HG03439 (cell line): ENCODE measurements around the gene PCDHGA2.
"Not testable (repeated sequence)": the region's sequence is repeated elsewhere in the genome, so short reads cannot be mapped to it uniquely, and the experiment has no call there.

Source experiments
- ATAC-seq: cut with Tn5 transposase; IDR thresholded peaks from one replicate; pipeline ENCODE4 v1.9.1; 2021; ENCODE audit warnings: mild to moderate bottlenecking, moderate library complexity; ENCODE audit not compliant: unreplicated experiment

PCDHGA2 gene

DNA sequence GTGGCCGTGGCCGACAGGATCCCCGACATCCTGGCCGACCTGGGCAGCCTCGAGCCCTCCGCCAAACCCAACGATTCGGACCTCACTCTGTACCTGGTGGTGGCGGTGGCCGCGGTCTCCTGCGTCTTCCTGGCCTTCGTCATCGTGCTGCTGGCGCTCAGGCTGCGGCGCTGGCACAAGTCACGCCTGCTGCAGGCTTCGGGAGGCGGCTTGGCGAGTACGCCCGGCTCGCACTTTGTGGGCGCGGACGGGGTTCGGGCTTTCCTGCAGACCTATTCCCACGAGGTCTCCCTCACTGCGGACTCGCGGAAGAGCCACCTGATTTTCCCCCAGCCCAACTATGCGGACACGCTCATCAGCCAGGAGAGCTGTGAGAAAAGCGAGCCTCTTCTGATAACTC is 7.5 kb downstream of the PCDHGA2 start:
- ATAC-seq, result not testable (repeated sequence)

DNA sequence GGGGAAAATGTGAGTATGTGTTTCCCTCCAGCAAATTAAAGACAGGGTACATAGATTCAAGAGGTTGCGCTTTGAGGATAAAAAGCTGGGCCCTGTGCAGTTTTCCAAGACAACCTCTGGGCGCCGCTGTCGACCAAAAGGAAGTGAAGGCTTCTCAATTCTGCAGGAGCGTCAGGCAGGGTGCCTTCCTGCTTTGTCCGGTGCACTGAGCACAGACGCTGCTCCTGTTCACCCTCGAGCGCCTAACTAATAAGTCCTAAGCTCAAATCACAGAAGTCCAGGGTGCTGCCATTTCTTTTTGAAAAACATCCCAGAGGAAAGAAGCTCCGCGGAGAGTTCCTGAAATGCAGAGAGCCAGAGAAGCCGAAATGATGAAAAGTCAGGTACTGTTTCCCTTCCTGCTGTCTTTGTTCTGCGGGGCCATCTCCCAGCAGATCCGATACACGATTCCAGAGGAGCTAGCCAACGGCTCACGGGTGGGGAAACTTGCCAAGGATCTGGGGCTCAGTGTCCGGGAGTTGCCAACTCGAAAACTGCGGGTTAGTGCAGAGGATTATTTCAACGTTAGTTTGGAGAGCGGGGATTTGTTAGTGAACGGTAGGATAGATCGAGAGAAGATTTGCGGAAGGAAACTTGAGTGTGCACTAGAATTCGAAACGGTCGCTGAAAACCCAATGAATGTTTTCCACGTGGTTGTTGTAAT is 11.5 kb downstream of the PCDHGA2 start, which contains the start of gene PCDHGB1:
Gene PCDHGB1 (plus strand): TSS at position 183 of the 703 bp plus-strand sequence. CDS start 162 bp downstream, at position 345.
- no peak for ATAC-seq

DNA sequence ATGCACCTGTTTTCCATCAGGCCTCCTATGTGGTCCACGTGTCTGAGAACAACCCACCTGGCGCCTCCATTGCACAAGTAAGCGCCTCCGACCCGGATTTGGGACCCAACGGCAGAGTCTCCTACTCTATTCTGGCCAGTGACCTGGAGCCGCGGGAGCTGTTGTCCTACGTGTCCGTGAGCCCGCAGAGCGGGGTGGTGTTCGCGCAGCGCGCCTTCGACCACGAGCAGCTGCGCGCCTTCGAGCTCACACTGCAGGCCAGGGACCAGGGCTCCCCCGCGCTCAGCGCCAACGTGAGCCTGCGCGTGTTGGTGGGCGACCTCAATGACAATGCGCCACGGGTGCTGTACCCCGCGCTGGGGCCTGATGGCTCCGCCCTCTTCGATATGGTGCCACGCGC is 13.0 kb downstream of the PCDHGA2 start:
- ATAC-seq, result no peak

DNA sequence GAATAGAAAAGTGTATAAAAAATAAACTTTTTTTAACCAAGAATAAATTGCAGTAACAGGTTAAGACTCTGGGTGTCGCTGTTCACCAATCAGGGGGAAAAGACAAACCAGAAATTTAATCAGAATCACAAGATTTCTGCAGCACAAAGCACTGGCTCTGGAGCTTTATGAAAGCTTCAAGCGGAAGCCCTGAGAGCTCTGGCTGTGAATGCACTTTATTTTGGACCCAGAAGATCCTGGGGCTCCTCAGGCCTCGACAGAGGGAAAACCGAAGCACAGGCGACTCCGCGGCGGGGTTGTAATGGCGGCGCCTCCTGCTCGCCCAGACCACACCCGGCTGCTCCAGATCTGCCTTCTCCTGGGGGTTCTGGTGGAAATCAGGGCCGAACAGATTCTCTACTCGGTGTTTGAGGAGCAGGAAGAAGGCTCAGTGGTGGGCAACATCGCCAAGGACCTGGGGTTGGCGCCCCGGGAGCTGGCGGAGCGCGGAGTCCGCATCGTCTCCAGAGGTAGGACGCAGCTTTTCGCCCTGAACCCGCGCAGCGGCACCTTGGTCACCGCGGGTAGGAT is 16.4 kb downstream of the PCDHGA2 start, which contains the start of gene PCDHGA4:
Gene PCDHGA4 (plus strand): TSS at position 122 of the 570 bp plus-strand sequence. CDS start 87 bp downstream, at position 209.
- no peak for ATAC-seq

- no peak for ATAC-seq
Observed at GRCh38 chr5:141355641-141356040, 17.1 kb downstream of the PCDHGA2 start.

DNA sequence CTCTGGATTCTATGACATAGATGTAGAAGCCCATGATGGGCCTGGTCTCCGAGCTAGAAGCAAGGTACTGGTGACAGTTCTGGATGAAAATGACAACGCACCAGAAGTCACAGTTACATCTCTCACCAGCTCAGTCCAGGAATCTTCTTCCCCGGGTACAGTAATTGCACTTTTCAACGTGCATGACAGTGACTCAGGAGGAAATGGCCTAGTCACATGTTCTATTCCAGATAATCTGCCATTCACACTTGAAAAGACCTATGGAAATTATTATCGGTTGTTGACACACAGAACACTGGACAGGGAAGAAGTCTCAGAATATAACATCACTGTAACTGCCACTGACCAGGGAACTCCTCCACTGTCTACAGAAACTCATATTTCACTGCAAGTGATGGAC is 17.6 kb downstream of the PCDHGA2 start:
- no peak for ATAC-seq

DNA sequence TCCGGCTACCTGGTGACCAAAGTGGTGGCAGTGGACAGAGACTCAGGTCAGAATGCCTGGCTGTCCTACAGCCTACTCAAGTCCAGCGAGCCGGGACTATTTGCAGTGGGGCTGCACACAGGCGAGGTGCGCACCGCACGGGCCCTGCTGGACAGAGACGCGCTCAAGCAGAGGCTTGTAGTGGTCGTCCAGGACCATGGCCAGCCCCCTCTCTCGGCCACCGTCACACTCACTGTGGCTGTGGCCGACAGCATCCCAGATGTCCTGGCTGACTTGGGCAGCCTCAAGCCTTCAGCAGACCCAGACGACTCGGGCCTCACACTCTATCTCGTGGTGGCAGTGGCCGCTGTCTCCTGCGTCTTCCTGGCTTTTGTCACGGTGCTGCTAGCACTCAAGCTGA is 18.4 kb downstream of the PCDHGA2 start:
- ATAC-seq, result no peak

DNA sequence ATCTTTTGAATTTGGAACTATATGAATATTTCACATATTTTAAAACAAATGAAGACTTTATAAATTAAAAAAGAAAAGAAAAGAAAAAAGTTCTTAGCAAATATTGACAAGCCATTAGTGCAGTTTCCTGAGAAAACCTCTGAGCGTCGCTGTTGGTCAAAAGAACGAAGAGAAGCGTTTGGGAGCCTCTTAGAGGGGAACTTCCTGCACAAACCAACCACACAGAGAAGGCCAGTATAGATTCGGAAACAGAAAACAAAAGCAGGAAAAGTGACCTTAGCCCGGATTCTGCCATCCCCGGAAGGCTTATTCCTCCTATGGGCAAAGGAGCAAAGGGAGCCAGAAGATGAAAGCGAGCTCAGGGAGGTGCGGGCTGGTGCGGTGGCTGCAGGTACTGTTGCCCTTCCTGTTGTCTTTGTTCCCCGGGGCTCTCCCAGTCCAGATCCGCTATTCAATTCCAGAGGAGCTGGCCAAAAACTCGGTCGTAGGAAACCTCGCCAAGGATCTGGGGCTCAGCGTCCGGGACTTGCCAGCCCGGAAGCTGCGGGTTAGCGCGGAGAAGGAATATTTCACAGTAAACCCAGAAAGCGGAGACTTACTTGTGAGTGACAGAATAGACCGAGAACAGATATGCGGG is 21.3 kb downstream of the PCDHGA2 start, which contains the start of gene PCDHGB2:
Gene PCDHGB2 (plus strand): TSS at position 205 of the 637 bp plus-strand sequence. CDS start 142 bp downstream, at position 347.
- no peak for ATAC-seq

- ATAC-seq, result no peak
Observed at GRCh38 chr5:141360685-141361084, 22.1 kb downstream of the PCDHGA2 start.

DNA sequence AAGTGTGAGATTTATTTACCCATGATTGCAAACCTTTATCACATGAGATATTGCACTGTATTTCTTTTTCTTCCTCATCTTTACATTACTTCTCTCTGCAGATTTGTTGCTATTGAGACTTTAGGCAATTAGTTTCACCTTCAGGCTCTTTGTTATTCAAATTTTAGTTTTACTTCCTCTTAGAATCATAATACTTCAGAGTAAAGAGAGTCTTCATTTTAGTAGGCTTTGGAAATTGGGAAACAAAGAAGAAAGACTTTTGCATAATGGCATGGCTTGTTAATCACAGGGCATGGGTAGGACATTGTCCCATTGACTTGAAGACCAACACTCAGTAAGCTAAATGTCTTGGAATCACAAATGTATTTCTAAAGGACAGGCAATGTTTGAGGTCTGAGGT is 24.2 kb downstream of the PCDHGA2 start:
- ATAC-seq, result no peak

DNA sequence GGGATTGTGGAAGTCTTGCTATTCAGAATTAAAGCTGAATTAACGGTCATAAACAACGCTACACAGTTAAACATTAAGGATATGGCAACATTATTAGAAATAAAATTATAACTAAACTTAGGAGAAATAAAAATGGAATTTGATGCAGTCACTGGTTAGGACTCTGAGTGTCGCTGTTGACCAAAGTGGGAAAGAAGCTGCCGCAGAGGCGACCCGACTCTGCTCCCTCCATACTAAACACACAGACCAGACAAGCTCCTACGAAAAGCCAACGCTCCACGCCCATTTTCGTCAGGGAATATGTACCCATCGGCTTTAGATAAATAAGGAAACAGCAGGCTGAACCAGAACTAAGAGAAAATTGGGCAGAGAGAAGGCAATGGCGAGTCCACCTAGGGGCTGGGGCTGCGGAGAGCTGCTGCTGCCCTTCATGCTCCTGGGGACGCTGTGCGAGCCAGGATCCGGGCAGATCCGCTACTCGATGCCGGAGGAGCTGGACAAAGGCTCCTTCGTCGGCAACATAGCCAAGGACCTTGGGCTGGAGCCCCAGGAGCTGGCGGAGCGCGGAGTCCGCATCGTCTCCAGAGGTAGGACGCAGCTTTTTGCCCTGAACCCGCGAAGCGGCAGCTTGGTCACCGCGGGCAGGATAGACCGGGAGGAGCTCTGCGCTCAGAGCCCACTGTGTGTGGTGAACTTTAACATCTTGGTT is 25.5 kb downstream of the PCDHGA2 start, which contains the start of gene PCDHGA5:
Gene PCDHGA5 (plus strand): TSS at position 211 of the 709 bp plus-strand sequence. CDS start 169 bp downstream, at position 380.
- no peak for ATAC-seq

- ATAC-seq, result no peak
Observed at GRCh38 chr5:141366016-141366896, 27.7 kb downstream of the PCDHGA2 start.

- peak; percentile 88 for ATAC-seq
Observed at GRCh38 chr5:141369994-141370848, 31.7 kb downstream of the PCDHGA2 start, which contains the start of gene PCDHGB3. PCDHGB3 (plus strand) TSS chr5:141370242; CDS start chr5:141370395, 153 bp downstream.

DNA sequence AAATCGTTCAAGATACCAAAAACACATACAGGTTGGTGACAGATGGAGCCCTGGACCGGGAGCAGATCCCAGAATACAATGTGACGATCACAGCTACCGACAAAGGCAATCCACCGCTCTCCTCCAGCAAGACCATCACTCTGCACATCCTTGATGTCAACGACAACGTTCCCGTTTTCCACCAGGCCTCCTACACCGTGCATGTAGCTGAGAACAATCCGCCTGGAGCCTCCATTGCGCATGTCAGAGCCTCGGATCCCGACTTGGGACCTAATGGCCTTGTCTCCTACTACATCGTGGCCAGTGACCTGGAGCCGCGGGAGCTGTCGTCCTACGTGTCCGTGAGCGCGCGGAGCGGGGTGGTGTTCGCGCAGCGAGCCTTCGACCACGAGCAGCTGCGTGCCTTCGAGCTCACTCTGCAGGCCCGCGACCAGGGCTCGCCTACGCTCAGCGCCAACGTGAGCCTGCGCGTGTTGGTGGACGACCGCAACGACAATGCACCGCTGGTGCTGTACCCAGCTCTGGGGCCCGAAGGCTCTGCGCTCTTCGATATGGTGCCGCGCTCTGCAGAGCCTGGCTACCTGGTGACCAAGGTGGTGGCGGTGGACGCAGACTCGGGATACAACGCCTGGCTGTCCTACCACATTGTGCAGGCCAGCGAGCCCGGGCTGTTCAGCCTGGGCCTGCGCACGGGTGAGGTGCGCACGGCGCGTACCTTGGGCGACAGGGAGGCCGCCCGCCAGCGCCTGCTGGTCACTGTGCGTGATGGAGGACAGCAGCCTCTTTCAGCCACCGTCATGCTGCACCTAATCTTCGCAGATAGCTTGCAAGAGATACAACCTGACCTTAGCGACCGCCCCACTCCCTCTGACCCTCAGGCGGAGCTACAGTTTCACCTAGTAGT is 33.3 kb downstream of the PCDHGA2 start:
- no peak for ATAC-seq

- no peak for ATAC-seq
Observed at GRCh38 chr5:141373673-141374317, 35.2 kb downstream of the PCDHGA2 start, which contains the start of gene PCDHGA6. PCDHGA6 (plus strand) TSS chr5:141373891; CDS start chr5:141374084, 193 bp downstream.

DNA sequence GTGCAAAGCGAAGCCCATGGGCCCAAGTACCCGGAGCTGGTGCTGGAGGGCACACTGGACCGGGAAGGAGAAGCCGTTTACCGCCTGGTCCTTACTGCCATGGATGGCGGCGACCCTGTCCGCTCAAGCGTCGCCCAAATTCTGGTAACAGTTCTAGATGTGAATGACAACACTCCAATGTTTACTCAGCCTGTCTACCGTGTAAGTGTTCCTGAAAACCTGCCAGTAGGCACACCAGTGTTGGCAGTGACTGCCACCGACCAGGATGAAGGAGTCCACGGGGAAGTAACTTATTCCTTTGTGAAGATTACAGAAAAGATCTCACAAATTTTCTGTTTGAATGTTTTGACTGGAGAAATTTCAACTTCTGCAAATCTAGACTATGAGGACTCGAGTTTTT is 36.1 kb downstream of the PCDHGA2 start:
- ATAC-seq, result no peak

DNA sequence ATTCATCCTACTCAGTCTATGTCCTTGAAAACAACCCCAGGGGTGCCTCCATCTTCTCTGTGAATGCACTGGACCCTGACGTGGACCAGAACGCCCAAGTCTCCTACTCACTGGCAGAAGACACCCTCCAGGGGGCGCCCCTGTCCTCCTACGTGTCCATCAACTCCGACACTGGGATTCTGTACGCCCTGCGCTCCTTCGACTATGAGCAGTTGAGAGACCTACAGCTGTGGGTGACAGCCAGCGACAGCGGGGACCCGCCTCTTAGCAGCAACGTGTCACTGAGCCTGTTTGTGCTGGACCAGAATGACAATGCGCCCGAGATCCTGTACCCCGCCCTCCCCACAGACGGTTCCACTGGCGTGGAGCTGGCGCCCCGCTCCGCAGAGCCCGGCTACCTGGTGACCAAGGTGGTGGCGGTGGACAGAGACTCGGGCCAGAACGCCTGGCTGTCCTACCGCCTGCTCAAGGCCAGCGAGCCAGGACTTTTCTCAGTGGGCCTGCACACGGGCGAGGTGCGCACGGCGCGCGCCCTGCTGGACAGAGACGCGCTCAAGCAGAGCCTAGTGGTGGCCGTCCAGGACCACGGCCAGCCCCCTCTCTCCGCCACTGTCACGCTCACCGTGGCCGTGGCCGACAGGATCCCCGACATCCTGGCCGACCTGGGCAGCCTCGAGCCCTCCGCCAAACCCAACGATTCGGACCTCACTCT is 37.0 kb downstream of the PCDHGA2 start:
- not testable (repeated sequence) for ATAC-seq
